HEK293 (cell line): ENCODE data around the gene SEMA3F.
A peak's percentile ranks its signal among the peaks of the same experiment; 100 is the strongest.

Experiments used
- CTCF ChIA-PET: fragments of 350-600 bp; formaldehyde crosslinking; extraction: SDS; loops from one replicate; lab custom pipeline; 2021; ENCODE audit warnings: antibody characterized with exemption; lab: Yijun Ruan, JAX
- POLR2A ChIA-PET: fragments of 300-600 bp; formaldehyde crosslinking; extraction: SDS; loops from one replicate; lab custom pipeline; 2020; ENCODE audit warnings: antibody characterized with exemption, inconsistent platforms; lab: Yijun Ruan, JAX
- H3K27ac ChIP-seq: fragments of 200-500 bp; sonication (Bioruptor generic); 2 replicates; pipeline ENCODE4 v1.5.1; 2014; ENCODE audit warnings: low read depth, low read length, control low read depth, inconsistent platforms; ENCODE audit errors: extremely low read depth
- H3K36me3 ChIP-seq, 2 experiments: fragments of 200-500 bp in 1 of 2; sonication (Bioruptor generic) in 1 of 2; 1 replicate in 1 of 2; 2 replicates in 1 of 2; pipeline ENCODE4 v1.5.1; 2014 to 2017; ENCODE audit warnings: inconsistent platforms in 2 of 2, low read length in 2 of 2; ENCODE audit not compliant: control insufficient read depth in 2 of 2, insufficient read depth in 1 of 2
- H3K4me1 ChIP-seq: fragments of 200-500 bp; sonication (Bioruptor generic); 2 replicates; pipeline ENCODE4 v1.5.1; 2014; ENCODE audit warnings: mild to moderate bottlenecking, low read length, inconsistent platforms; ENCODE audit not compliant: control insufficient read depth, insufficient read depth
- H3K4me3 ChIP-seq: 2 replicates; pipeline ENCODE4 v1.5.1; 2011; ENCODE audit warnings: low read depth, mild to moderate bottlenecking, control low read depth, low read length, moderate library complexity
- H3K9me3 ChIP-seq: fragments of 200-500 bp; sonication (Bioruptor generic); 2 replicates; pipeline ENCODE4 v1.5.1; 2014; ENCODE audit warnings: low read depth, low read length, inconsistent platforms; ENCODE audit not compliant: control insufficient read depth, insufficient read depth
- BCL6B ChIP-seq: fragments of 450-650 bp; formaldehyde crosslinking; IDR thresholded peaks from 2 replicates; pipeline ENCODE4 v1.5.1; 2017; ENCODE audit warnings: missing biosample characterization, missing genetic modification characterization
- CTCF ChIP-seq: fragments of 450-650 bp; formaldehyde crosslinking; IDR thresholded peaks from 2 replicates; pipeline ENCODE4 v1.5.1; 2016; ENCODE audit warnings: missing biosample characterization, missing genetic modification characterization
- EGR2 ChIP-seq: fragments of 450-650 bp; formaldehyde crosslinking; IDR thresholded peaks from 2 replicates; pipeline ENCODE4 v1.5.1; 2016; ENCODE audit warnings: low read depth, missing biosample characterization, missing genetic modification characterization
- FEZF1 ChIP-seq: fragments of 450-650 bp; formaldehyde crosslinking; IDR thresholded peaks from 2 replicates; pipeline ENCODE4 v1.5.1; 2016; ENCODE audit warnings: missing biosample characterization, missing genetic modification characterization
- HIC1 ChIP-seq: fragments of 450-650 bp; formaldehyde crosslinking; IDR thresholded peaks from 2 replicates; pipeline ENCODE4 v1.5.1; 2016; ENCODE audit warnings: missing biosample characterization, missing genetic modification characterization
- IKZF3 ChIP-seq: fragments of 450-650 bp; IDR thresholded peaks from 2 replicates; pipeline ENCODE4 v1.5.0; 2018; ENCODE audit warnings: missing biosample characterization, mild to moderate bottlenecking, missing genetic modification characterization, moderate library complexity
- PRDM4 ChIP-seq: fragments of 450-650 bp; formaldehyde crosslinking; IDR thresholded peaks from 2 replicates; pipeline ENCODE4 v1.5.1; 2017; ENCODE audit warnings: missing biosample characterization, missing genetic modification characterization
- SP3 ChIP-seq: fragments of 450-650 bp; formaldehyde crosslinking; IDR thresholded peaks from 2 replicates; pipeline ENCODE4 v1.5.1; 2016; ENCODE audit warnings: missing biosample characterization, missing genetic modification characterization
- ZBTB10 ChIP-seq: fragments of 450-650 bp; formaldehyde crosslinking; IDR thresholded peaks from 2 replicates; pipeline ENCODE4 v1.5.1; 2016; ENCODE audit warnings: missing biosample characterization, missing genetic modification characterization
- ZBTB17 ChIP-seq: fragments of 450-650 bp; formaldehyde crosslinking; IDR thresholded peaks from 2 replicates; pipeline ENCODE4 v1.5.1; 2016; ENCODE audit warnings: missing biosample characterization, missing genetic modification characterization
- ZBTB7A ChIP-seq: fragments of 450-650 bp; formaldehyde crosslinking; IDR thresholded peaks from 2 replicates; pipeline ENCODE4 v1.5.1; 2016; ENCODE audit warnings: low read depth, missing biosample characterization, missing genetic modification characterization
- ZFHX2 ChIP-seq: fragments of 450-650 bp; formaldehyde crosslinking; conservative IDR thresholded peaks from 2 replicates; pipeline ENCODE4 v1.5.1; 2016; ENCODE audit warnings: missing biosample characterization, missing genetic modification characterization
- ZFP41 ChIP-seq: fragments of 450-650 bp; formaldehyde crosslinking; IDR thresholded peaks from 2 replicates; pipeline ENCODE4 v1.5.1; 2016; ENCODE audit warnings: missing biosample characterization, missing genetic modification characterization, borderline replicate concordance
- ZNF37A ChIP-seq: fragments of 450-650 bp; IDR thresholded peaks from 2 replicates; pipeline ENCODE4 v1.5.1; 2018; ENCODE audit warnings: missing biosample characterization, missing genetic modification characterization
- ZNF530 ChIP-seq: fragments of 450-650 bp; formaldehyde crosslinking; IDR thresholded peaks from 2 replicates; pipeline ENCODE4 v1.5.1; 2016; ENCODE audit warnings: low read depth, missing biosample characterization, missing genetic modification characterization
- ZNF548 ChIP-seq: fragments of 450-650 bp; formaldehyde crosslinking; IDR thresholded peaks from 2 replicates; pipeline ENCODE4 v1.5.1; 2016; ENCODE audit warnings: missing biosample characterization, missing genetic modification characterization
- ZNF558 ChIP-seq: fragments of 450-650 bp; formaldehyde crosslinking; IDR thresholded peaks from 2 replicates; pipeline ENCODE4 v1.5.1; 2016; ENCODE audit warnings: missing biosample characterization, missing genetic modification characterization
- ZNF600 ChIP-seq: fragments of 450-650 bp; formaldehyde crosslinking; IDR thresholded peaks from 2 replicates; pipeline ENCODE4 v1.5.1; 2016; ENCODE audit warnings: missing biosample characterization, missing genetic modification characterization
- ZNF623 ChIP-seq: fragments of 450-650 bp; formaldehyde crosslinking; IDR thresholded peaks from 2 replicates; pipeline ENCODE4 v1.5.1; 2016; ENCODE audit warnings: missing biosample characterization, missing genetic modification characterization
- ZNF658 ChIP-seq: fragments of 450-650 bp; formaldehyde crosslinking; IDR thresholded peaks from 2 replicates; pipeline ENCODE4; 2016; ENCODE audit warnings: missing biosample characterization, missing genetic modification characterization
- ZNF837 ChIP-seq: fragments of 450-650 bp; formaldehyde crosslinking; IDR thresholded peaks from 2 replicates; pipeline ENCODE4 v1.5.1; 2016; ENCODE audit warnings: missing biosample characterization, missing genetic modification characterization

The SEMA3F gene

GRCh38 chr3:50120364-50121071 is 34.6 kb upstream of the SEMA3F start (continued):
- TF ChIP-seq ZBTB7A (tag by site-specific recombination) (no peak), ZNF658 (tag by site-specific recombination) (no peak)

GRCh38 chr3:50121072-50122032 is 33.8 kb upstream of the SEMA3F start:
- H3K27ac ChIP-seq, result no peak overlapping the region
- H3K36me3 ChIP-seq, result peaks cover 5 to 56% of the 10 kb centered on the region in 2 experiments; a peak in 2 of 3 replicates
- CTCF ChIA-PET, result interaction anchor here (0.6 to 5.3 kb wide), 23 partner anchors 9 to 862 kb away, joined by 3 to 51 read pairs (median 3); partner anchors contain the start of gene GNAT1
- H3K4me3 ChIP-seq, result no peak overlapping the region
- peaks cover 5% of the 10 kb centered on the region for H3K4me1 ChIP-seq
- H3K9me3 ChIP-seq, result no peaks in the 10 kb centered on the region
- POLR2A ChIA-PET, result interaction anchor here (0.7 to 1.1 kb wide), 2 partner anchors 32 to 90 kb away, joined by 3 to 12 read pairs; no protein-coding TSS in a partner anchor
- no peak for TF ChIP-seq ZNF548 (tag by site-specific recombination)
- peak; percentile 19; the same call in 1 of the 2 replicates for TF ChIP-seq PRDM4
- no peak for TF ChIP-seq SP3 (tag by site-specific recombination)
- TF ChIP-seq ZBTB10 (tag by site-specific recombination), result peak; percentile 75
- TF ChIP-seq ZBTB17 (tag by site-specific recombination), result 0 out of 2 replicates have a peak, but pooled peaks have one; percentile 54
- TF ChIP-seq IKZF3 (tag by site-specific recombination), result peak; percentile 24; the same call in 1 of the 2 replicates
- TF ChIP-seq CTCF (tag by site-specific recombination), result peak; percentile 78
- TF ChIP-seq ZNF530, result no peak
- peak; percentile 42 for TF ChIP-seq ZFHX2
- TF ChIP-seq EGR2, result peak; percentile 45; the same call in 1 of the 2 replicates
- TF ChIP-seq BCL6B (tag by site-specific recombination), result no peak
- no peak for TF ChIP-seq ZNF37A (tag by site-specific recombination)
- TF ChIP-seq HIC1, result 0 out of 2 replicates have a peak, but pooled peaks have one; percentile 34
- TF ChIP-seq ZNF837 (tag by site-specific recombination), result no peak
- peak; percentile 86 for TF ChIP-seq ZNF600
- TF ChIP-seq ZNF558 (tag by site-specific recombination), result no peak
- no peak for TF ChIP-seq ZNF623 (tag by site-specific recombination)
- TF ChIP-seq ZFP41 (tag by site-specific recombination), result no peak
- TF ChIP-seq FEZF1 (tag by site-specific recombination), result no peak
